HG02840 (cell line): ENCODE results near the gene AGBL3.

Experiments
- ATAC-seq: cut with Tn5 transposase; IDR thresholded peaks from one replicate; pipeline ENCODE4 v1.9.1; 2021; ENCODE audit warnings: mild to moderate bottlenecking, moderate library complexity, moderate number of reproducible peaks; ENCODE audit not compliant: unreplicated experiment, low FRiP score

Gene AGBL3

DNA sequence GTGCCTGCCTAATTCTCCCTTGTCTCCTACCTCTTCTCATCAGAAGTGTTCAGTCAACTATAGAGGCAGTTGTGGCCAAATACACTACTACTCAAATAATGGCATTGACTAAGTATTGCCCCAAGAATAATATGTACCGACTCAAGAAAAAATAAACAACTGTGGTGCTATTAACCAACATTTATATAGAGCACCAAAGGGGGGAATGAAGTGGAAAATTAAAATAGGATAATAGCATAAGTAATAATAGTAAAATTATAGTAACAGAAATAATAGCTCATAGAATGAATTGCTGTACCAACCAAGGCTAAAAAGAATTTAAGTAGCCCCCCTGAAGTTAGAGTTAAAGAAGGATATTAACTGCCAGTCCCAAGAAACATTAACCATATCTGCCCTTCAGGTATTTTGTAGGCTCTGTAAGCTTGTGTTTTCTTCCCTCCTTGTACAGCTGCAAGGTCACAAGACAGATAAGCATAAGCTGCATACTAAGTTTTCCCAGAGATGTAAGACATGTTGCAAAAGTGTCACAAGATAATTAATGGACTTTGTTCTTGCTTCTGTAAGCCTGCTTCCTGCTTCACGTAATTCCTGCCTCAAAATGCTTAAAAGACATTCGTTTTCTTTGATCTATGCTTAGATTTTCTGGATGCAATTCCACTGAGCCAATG lies 195.1 kb downstream of the AGBL3 start:
- no peak for ATAC-seq

DNA sequence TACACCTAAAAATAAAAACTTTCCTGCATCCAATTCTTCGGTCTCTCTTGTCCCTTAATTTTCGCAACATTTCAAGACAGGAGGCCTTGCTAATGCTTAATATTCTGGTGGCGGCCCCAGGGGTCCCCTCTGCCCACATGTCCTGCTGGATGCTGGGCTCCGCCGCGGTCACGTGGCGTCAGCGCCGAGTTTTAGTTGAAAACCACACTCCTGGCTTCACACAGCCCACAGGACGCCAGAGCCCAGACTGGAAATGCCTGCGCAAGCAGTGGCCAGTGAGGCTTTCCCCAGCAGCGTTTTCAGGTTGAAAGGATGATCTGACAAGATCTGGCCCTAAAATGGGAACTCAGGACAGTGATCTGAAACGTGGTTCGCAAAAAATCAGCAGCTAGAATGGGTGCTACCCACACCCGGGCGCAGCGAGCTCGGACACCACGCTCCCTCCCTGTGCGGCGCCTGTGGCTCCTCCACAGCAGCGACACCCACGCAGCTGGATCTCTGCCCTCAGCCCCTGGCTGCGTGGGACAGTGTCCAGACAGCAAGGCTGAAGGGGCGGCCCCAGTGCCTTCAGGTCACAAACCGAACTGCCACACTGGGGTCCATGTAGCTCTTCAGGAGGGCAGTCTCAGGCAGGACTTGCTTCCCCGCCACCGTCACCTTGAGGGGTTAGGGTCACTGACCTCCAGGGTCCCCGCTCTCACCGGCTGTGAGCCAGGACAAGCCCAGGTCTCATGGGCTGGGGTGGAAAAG lies 195.8 kb downstream of the AGBL3 start:
- ATAC-seq = no peak

DNA sequence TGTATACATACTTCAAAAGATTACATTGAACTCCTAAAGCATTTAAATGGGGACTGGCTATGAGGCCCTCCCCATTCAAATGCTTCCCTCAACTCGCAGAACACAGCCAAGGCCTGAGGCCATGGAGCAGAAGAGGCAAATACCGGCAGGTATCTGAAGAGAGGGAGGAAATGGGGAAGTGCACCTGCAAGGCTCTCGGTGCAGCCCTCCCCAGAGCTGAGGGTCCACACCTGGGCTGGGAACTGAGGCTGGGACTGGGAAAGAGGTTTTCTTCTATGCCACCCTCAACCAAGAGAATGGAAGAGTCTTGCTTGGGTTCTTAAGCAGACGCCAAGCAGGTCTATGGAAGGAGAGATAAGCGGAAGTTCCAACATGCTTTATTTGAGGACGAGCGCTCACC lies 197.2 kb downstream of the AGBL3 start:
- no peak for ATAC-seq

DNA sequence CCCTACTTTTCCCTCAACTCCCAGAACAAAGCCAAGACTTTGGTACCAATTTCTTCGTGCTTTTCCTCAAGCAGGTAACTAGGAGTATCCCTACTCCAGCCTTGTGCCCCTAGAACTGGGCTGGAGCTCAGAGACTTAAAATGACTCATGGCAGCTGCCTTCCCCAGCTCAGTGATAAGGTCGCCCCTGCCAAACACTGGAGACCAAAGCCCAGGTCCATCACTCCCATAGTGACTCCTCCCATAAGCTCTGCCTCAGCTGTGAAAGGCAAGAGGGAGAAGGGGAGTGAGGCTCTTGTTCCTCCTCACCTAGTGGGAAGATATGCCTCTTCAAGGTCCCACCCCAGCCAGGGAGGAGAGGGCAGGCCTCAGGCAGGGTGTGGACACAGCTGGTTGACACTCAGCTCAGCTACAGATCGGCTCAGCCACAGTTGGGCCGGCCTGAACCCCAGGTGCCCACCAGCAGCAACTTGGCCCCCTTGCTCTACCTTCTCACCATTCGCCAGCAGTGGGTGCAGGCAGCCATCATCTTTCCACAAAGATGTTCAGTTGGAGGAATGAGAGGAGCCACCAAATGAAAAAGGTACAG lies 198.0 kb downstream of the AGBL3 start:
- ATAC-seq = no peak
